SH-SY5Y (cell line): ENCODE data around the gene LTA4H.

ENCODE experiments used
- GATA2 ChIP-seq: IDR thresholded peaks from 2 replicates; pipeline ENCODE4 v1.6.1; 2011; ENCODE audit warnings: mild to moderate bottlenecking, low read depth, low read length
- GATA3 ChIP-seq: IDR thresholded peaks from 2 replicates; pipeline ENCODE4 v1.6.1; 2011; ENCODE audit warnings: low read depth, mild to moderate bottlenecking, low read length, moderate library complexity

DNA sequence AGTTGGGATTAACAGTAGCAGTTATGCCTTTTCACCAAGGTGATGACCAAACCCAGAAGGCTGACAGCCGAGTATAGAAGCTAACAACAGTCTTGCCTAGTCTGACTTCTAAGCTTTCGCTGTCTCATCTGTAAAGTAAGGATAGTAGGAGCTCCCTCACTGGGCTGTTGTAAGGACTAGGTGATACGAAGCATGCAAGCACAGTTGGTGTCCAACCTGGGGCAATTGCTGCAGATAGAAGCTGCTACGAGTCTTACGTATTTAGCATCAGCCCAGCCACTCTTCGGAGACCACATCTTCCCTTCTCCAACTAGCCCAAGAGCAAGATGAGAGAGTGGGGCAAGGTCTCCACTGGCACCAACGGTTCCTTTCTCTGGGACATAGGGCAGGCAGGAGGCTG lies 45.3 kb downstream of the LTA4H start:
- TF ChIP-seq GATA2: no peak
- TF ChIP-seq GATA3: no peak
